Liver (tissue), 9 donors: ENCODE results near the gene DNAH5. TPM values are rescaled to one million over a fixed set of nuclear protein-coding genes. Genes with fewer than 3 reads are reported as not detected.

Source experiments
- DNase-seq: peaks from one replicate; pipeline ENCODE4 v3.0.0-alpha.2; 2017; ENCODE audit warnings: low spot score
- H3K27ac ChIP-seq, 2 donors: one replicate each; pipeline ENCODE4 v1.7.0; 2013; ENCODE audit warnings: inconsistent platforms in 2 of 2, low read length in 2 of 2, control low read depth in 1 of 2, low read depth in 1 of 2, mild to moderate bottlenecking in 1 of 2
- H3K27me3 ChIP-seq, 4 donors: one replicate each; pipeline versions ENCODE4 v1.6.1 to v1.7.0; 2013; ENCODE audit warnings: low read length in 3 of 4, inconsistent platforms in 1 of 4, mild to moderate bottlenecking in 1 of 4, moderate library complexity in 1 of 4; ENCODE audit not compliant: control insufficient read depth in 4 of 4, insufficient read depth in 4 of 4
- H3K36me3 ChIP-seq, 4 donors: one replicate each; pipeline versions ENCODE4 v1.6.1 to v1.7.0; 2013; ENCODE audit warnings: low read length in 3 of 4, mild to moderate bottlenecking in 3 of 4, low read depth in 1 of 4, moderate library complexity in 1 of 4; ENCODE audit not compliant: control insufficient read depth in 4 of 4, insufficient read depth in 3 of 4
- H3K4me1 ChIP-seq, 4 donors: one replicate each; pipeline versions ENCODE4 v1.6.1 to v1.7.0; 2013; ENCODE audit warnings: low read length in 3 of 4, mild to moderate bottlenecking in 3 of 4, moderate library complexity in 1 of 4; ENCODE audit not compliant: control insufficient read depth in 4 of 4, insufficient read depth in 4 of 4
- H3K4me3 ChIP-seq, 3 donors: one replicate each; pipeline versions ENCODE4 v1.6.1 to v1.7.0; 2013; ENCODE audit warnings: low read length in 3 of 3, control low read depth in 1 of 3, low read depth in 1 of 3, mild to moderate bottlenecking in 1 of 3
- H3K9ac ChIP-seq, 2 donors: one replicate each; pipeline ENCODE4 v1.7.0; 2013; ENCODE audit warnings: low read length in 2 of 2, mild to moderate bottlenecking in 2 of 2, moderate library complexity in 2 of 2, control low read depth in 1 of 2, low read depth in 1 of 2
- H3K9me3 ChIP-seq, 4 donors: one replicate each; pipeline versions ENCODE4 v1.6.1 to v1.7.0; 2013; ENCODE audit warnings: low read length in 3 of 4; ENCODE audit not compliant: control insufficient read depth in 4 of 4
- CTCF ChIP-seq: fragments of 150-350 bp; IDR thresholded peaks from 2 replicates; pipeline ENCODE4 v1.5.1; 2017; ENCODE audit warnings: improper control_type of control experiment, low read depth, low read length; ENCODE audit not compliant: missing input control
- EGR1 ChIP-seq, 2 donors: IDR thresholded peaks; 2 replicates each; pipeline ENCODE4 v1.6.1; 2016 to 2018; ENCODE audit warnings: antibody characterized with exemption in 2 of 2, low read depth in 2 of 2
- FOXA1 ChIP-seq: IDR thresholded peaks from 2 replicates; pipeline ENCODE4 v1.6.1; 2016; ENCODE audit warnings: antibody characterized with exemption
- FOXA2 ChIP-seq: IDR thresholded peaks from 2 replicates; pipeline ENCODE4 v1.6.1; 2016; ENCODE audit warnings: antibody characterized with exemption
- HNF4G ChIP-seq: IDR thresholded peaks from 2 replicates; pipeline ENCODE4 v1.6.1; 2016; ENCODE audit warnings: antibody characterized with exemption
- MAX ChIP-seq: IDR thresholded peaks from 2 replicates; pipeline ENCODE4 v1.6.1; 2016; ENCODE audit warnings: antibody characterized with exemption
- NR2F2 ChIP-seq: IDR thresholded peaks from 2 replicates; pipeline ENCODE4 v1.6.1; 2016; ENCODE audit warnings: antibody characterized with exemption
- REST ChIP-seq: IDR thresholded peaks from 2 replicates; pipeline ENCODE4 v1.6.1; 2016; ENCODE audit warnings: antibody characterized with exemption, mild to moderate bottlenecking
- RXRA ChIP-seq, 2 donors: IDR thresholded peaks; 2 replicates each; pipeline ENCODE4 v1.6.1; 2017 to 2018; ENCODE audit warnings: antibody characterized with exemption in 2 of 2, mild to moderate bottlenecking in 1 of 2
- TAF1 ChIP-seq: conservative IDR thresholded peaks from 2 replicates; pipeline ENCODE4 v1.6.1; 2016; ENCODE audit warnings: antibody characterized with exemption, mild to moderate bottlenecking
- YY1 ChIP-seq: IDR thresholded peaks from 2 replicates; pipeline ENCODE4 v1.6.1; 2016; ENCODE audit warnings: antibody characterized with exemption, mild to moderate bottlenecking
- ZBTB33 ChIP-seq: IDR thresholded peaks from 2 replicates; pipeline ENCODE4 v1.6.1; 2016; ENCODE audit warnings: antibody characterized with exemption
- WGBS: extraction: QIAGEN DNeasy Blood & Tissue Kit; methylation state at CpG from one replicate; pipeline ENCODE4 v1.1.7; 2013; 5-methylcytosine and 5-hydroxymethylcytosine counted together
- polyA plus RNA-seq, 2 donors: library from polyadenylated mRNA; stranded (reverse) in 1 of 2; unstranded in 1 of 2; fragments of 200-250 nt in 1 of 2; fragments of >200 nt in 1 of 2; fragmentation: Nextera tagmentation in 1 of 2; extraction: Ambion mirVana in 1 of 2; gene quantifications; one replicate each; pipeline versions ENCODE4 v1.2.1 to v1.2.3, GENCODE V29; 2013 to 2015
- total RNA-seq, 2 donors: library from RNA; depleted of rRNA; stranded (reverse); fragments of >200 nt; gene quantifications; one replicate each; pipeline ENCODE4 v1.2.3, GENCODE V29; 2014
- donor health status: healthy.
- donor health status: healthy.
- donor health status: healthy.
- donor health status: healthy.
- donor health status: healthy.

The DNAH5 gene
- total and polyA plus RNA-seq, 4 donors, result 0.19 to 14.8 (median 4.4) TPM

GRCh38 chr5:13785781-13786415, 158.6 kb downstream of the DNAH5 start:
- WGBS, result 82% methylated on average over 6 of the region's 6 CpGs
- Histone ChIP-seq H3K9me3 (no peaks in the 10 kb centered on the region), H3K9ac (no peak overlapping the region), H3K27ac (no peak overlapping the region), H3K4me3 (no peak overlapping the region), H3K36me3 (no peaks in the 10 kb centered on the region), H3K27me3 (no peaks in the 10 kb centered on the region), H3K4me1 (no peaks in the 10 kb centered on the region)
- no peak for TF ChIP-seq TAF1
- no peak for TF ChIP-seq CTCF
- no peak for TF ChIP-seq FOXA2
- TF ChIP-seq MAX, result no peak
- no peak for TF ChIP-seq ZBTB33
- TF ChIP-seq RXRA (IDR thresholded peaks at IDR 0.05), result no peak
- TF ChIP-seq HNF4G, result no peak
- TF ChIP-seq NR2F2, result no peak
- no peak for TF ChIP-seq YY1
- no peak for DNase-seq

- H3K9me3 ChIP-seq, result no peaks in the 10 kb centered on the region
- no peaks in the 10 kb centered on the region for H3K36me3 ChIP-seq
- H3K27ac ChIP-seq, result no peak overlapping the region
- H3K4me3 ChIP-seq, result no peak overlapping the region
- H3K9ac ChIP-seq, result no peak overlapping the region
- 75% methylated on average over 10 of the region's 10 CpGs for WGBS
- TF ChIP-seq HNF4G (no peak), CTCF (no peak), EGR1 (IDR thresholded peaks at IDR 0.05; ENCODE audit: low read depth in 2 of 2) (no peak), RXRA (IDR thresholded peaks at IDR 0.05) (no peak)
- DNase-seq, result no peak
- no peaks in the 10 kb centered on the region for H3K27me3 ChIP-seq
- H3K4me1 ChIP-seq, result no peaks in the 10 kb centered on the region
These were observed 160.8 kb downstream of the DNAH5 start for GRCh38 chr5:13783726-13784125.

GRCh38 chr5:13780081-13780480, 164.4 kb downstream of the DNAH5 start:
- 92% methylated on average over 1 of the region's 1 CpG for WGBS
- Histone ChIP-seq H3K4me3 (no peak overlapping the region), H3K9me3 (no peaks in the 10 kb centered on the region), H3K4me1 (no peaks in the 10 kb centered on the region), H3K27me3 (peaks cover 0 to 2% (median 0%) of the 10 kb centered on the region in 4 donors), H3K36me3 (no peaks in the 10 kb centered on the region), H3K9ac (no peak overlapping the region), H3K27ac (no peak overlapping the region)
- no peak for DNase-seq
- TF ChIP-seq EGR1 (IDR thresholded peaks at IDR 0.05; ENCODE audit: low read depth in 2 of 2) (no peak), FOXA1 (no peak), REST (no peak), HNF4G (no peak), RXRA (IDR thresholded peaks at IDR 0.05) (no peak)
